Kidney (tissue), 14 donors: ENCODE measurements around the gene SOX13. TPM values are rescaled to one million over a fixed set of nuclear protein-coding genes. Genes with fewer than 3 reads are reported as not detected.

Experiments
- DNase-seq, 5 donors: peaks; one replicate each; pipeline ENCODE4 v3.0.0-alpha.2; 2013 to 2020
- FAIRE-seq: peaks from 2 replicates; lab custom pipeline; 2012; peaks lifted over from hg19 to GRCh38; lab: Jason Lieb, UNC
- H3K27ac ChIP-seq, 2 donors: one replicate each; pipeline ENCODE4 v1.7.0; 2013; ENCODE audit warnings: low read depth in 2 of 2, low read length in 2 of 2, inconsistent platforms in 1 of 2
- H3K27me3 ChIP-seq: one replicate; pipeline ENCODE4 v1.7.1; 2013; ENCODE audit warnings: low read length, inconsistent platforms; ENCODE audit not compliant: control insufficient read depth, insufficient read depth
- H3K36me3 ChIP-seq, 3 donors: one replicate each; pipeline versions ENCODE4 v1.7.0 to v1.7.1; 2013; ENCODE audit warnings: low read length in 3 of 3, control low read depth in 1 of 3, inconsistent platforms in 1 of 3; ENCODE audit not compliant: insufficient read depth in 3 of 3, control insufficient read depth in 2 of 3
- H3K4me1 ChIP-seq, 3 donors: one replicate each; pipeline versions ENCODE4 v1.7.0 to v1.7.1; 2013; ENCODE audit warnings: low read length in 3 of 3, inconsistent platforms in 1 of 3, low read depth in 1 of 3; ENCODE audit not compliant: control insufficient read depth in 2 of 3, insufficient read depth in 2 of 3
- H3K4me3 ChIP-seq, 3 donors: one replicate each; pipeline versions ENCODE4 v1.7.0 to v1.8.1; 2013; ENCODE audit warnings: low read length in 3 of 3, control low read depth in 1 of 3, inconsistent platforms in 1 of 3
- H3K9ac ChIP-seq, 3 donors: one replicate each; pipeline versions ENCODE4 v1.7.0 to v1.7.1; 2013; ENCODE audit warnings: low read length in 3 of 3, control low read depth in 1 of 3, inconsistent platforms in 1 of 3
- H3K9me3 ChIP-seq, 3 donors: one replicate each; pipeline versions ENCODE4 v1.7.0 to v1.7.1; 2013; ENCODE audit warnings: low read length in 3 of 3, control low read depth in 1 of 3, inconsistent platforms in 1 of 3; ENCODE audit not compliant: control insufficient read depth in 2 of 3, insufficient read depth in 1 of 3
- intact Hi-C: fragments of 100-400 bp; cut with DNase I; formaldehyde crosslinking; loops from one replicate; pipeline ENCODE4 v1.11.1; 2022
- polyA plus RNA-seq: library from polyadenylated mRNA; stranded (reverse); fragments of 350-450 nt; fragmentation: Illumina TruSeq; extraction: RNeasy Lipid Tissue Mini Kit (QIAGEN cat#74804); gene quantifications from one replicate; pipeline ENCODE4 v1.2.3, GENCODE V29; 2014; ENCODE audit warnings: low read depth, low replicate concordance; ENCODE audit not compliant: insufficient read depth
- total RNA-seq: library from RNA; stranded (reverse); fragmentation: NEBNext Ultra II Directional; extraction: Animal tissue kit (Norgen Biotek cat#: 25700); gene quantifications from one replicate; pipeline ENCODE4 v1.2.1, GENCODE V29; 2021
- TF ChIP-seq, protein P1 (sequence below): IDR thresholded peaks from 3 replicates; pipeline ENCODE4 v1.5.1; 2012; ENCODE audit warnings: mild to moderate bottlenecking, moderate library complexity, borderline replicate concordance; ENCODE audit not compliant: insufficient read depth; ENCODE audit errors: extremely low read depth
- donor health status: control.
- donor health status: control.
- donor health status: control.
- donor health status: control.
- donor health status: control.
- donor health status: DM: yes; HTN: yes; CAD: no.
- donor health status: Normal renal cell carcinoma (clear cell type).

SOX13 gene
- total and polyA plus RNA-seq, 2 donors from 2014 or later, result 23.9 to 55.2 TPM

DNA sequence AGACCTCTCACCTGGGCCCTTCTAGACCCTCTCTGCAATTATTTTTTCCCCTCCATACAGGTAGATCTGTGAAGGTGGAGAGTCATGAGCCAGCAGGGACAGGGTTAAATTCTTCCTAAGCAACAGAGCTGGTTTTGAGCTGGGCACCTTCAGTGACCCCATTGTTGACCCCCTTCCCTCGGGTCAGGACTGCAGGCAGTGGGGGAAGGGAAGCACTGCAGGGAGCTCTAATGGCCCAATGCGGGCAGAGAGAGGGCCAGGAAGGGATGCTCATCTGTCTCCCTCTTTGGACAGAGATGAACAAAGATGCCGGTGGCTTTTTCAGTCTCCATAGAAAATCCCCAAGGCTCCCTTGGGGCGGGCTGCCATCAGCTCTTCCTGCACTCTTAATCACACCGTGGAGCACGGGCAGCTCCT lies 21.4 kb downstream of the SOX13 start:
- Histone ChIP-seq H3K9me3 (no peaks in the 10 kb centered on the region), H3K27me3 (no peaks in the 10 kb centered on the region), H3K4me3 (no peak overlapping the region), H3K27ac (peak overlapping the region; percentile 26 to 60), H3K9ac (no peak overlapping the region), H3K4me1 (peaks cover 4 to 65% (median 49%) of the 10 kb centered on the region in 3 donors), H3K36me3 (no peaks in the 10 kb centered on the region)
- peak in 2 of 5 donors; percentile 30 to 32 for DNase-seq
- no peak for FAIRE-seq
- intact Hi-C loops, result no loop called here
- TF ChIP-seq, protein P1, sequence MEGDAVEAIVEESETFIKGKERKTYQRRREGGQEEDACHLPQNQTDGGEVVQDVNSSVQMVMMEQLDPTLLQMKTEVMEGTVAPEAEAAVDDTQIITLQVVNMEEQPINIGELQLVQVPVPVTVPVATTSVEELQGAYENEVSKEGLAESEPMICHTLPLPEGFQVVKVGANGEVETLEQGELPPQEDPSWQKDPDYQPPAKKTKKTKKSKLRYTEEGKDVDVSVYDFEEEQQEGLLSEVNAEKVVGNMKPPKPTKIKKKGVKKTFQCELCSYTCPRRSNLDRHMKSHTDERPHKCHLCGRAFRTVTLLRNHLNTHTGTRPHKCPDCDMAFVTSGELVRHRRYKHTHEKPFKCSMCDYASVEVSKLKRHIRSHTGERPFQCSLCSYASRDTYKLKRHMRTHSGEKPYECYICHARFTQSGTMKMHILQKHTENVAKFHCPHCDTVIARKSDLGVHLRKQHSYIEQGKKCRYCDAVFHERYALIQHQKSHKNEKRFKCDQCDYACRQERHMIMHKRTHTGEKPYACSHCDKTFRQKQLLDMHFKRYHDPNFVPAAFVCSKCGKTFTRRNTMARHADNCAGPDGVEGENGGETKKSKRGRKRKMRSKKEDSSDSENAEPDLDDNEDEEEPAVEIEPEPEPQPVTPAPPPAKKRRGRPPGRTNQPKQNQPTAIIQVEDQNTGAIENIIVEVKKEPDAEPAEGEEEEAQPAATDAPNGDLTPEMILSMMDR, result no peak

DNA sequence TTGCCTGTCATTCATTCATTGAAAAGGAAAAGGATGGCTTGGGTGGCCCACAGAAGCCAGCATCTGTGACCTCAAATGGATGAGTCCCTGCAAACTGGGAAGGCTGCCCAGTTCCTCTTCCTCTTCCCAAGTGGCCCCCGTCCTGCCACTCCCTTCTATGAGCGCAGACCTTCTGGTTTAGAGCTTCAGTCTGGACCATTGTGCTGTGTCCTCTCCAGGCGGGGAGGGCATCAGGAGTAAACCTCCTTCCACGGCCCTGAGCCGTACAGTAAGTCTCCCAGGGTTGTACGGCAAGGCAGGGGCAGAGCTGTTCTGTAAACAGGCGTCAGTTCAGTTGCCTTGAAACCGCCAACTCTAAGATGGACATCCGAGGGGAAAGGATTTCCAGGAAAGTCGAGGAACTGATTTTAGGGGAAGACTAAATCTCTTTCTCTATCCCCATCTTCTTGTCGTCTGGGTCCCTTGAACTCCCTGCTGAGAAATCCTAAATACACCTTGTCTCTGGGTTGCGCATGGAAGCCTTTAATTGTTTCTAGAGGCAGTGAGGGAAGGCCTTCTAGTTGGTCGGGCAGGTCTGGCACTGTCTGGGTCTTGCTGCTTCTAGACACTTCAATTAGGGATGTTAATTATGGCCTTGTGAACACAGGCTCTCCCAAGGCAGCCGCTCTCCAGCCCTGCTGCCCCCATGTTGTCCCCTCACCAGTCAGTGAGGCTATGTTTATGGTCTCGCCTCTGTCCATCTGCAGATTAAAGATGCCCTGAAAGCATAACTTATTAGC lies 22.1 kb downstream of the SOX13 start:
- TF ChIP-seq, protein P1, result no peak
- DNase-seq, result peak in 4 of 5 donors; percentile 37 to 70 (median 62)
- H3K36me3 ChIP-seq, result no peaks in the 10 kb centered on the region
- H3K27ac ChIP-seq, result peak overlapping the region; percentile 18 to 60
- H3K4me1 ChIP-seq, result peaks cover 4 to 58% (median 44%) of the 10 kb centered on the region in 3 donors
- no peak for FAIRE-seq
- no peaks in the 10 kb centered on the region for H3K27me3 ChIP-seq
- peak overlapping the region in 1 of 3 donors; percentile 16 for H3K9ac ChIP-seq
- no peaks in the 10 kb centered on the region for H3K9me3 ChIP-seq
- H3K4me3 ChIP-seq, result no peak overlapping the region
- intact Hi-C loops, result no loop called here

DNA sequence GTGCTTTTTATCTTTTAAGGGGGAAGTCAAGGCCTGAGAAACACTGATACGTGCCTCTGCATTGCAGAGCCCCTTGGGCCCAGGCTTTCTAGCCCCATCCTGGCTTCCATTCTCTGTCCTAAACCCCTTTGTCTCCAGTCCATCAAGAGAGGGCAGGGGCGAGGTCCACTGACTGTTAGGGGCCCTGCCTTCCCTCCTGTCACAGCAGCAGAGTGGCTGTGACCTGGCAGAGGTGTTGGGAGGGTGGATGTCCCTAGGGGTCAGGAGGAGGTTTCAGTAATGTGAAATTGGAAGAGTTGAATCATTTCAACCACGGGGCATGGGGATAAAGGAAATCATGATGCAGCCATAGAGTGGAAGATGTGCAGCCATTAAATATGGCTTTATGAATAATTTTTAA lies 24.0 kb downstream of the SOX13 start:
- intact Hi-C loops, result no loop called here
- no peaks in the 10 kb centered on the region for H3K27me3 ChIP-seq
- no peaks in the 10 kb centered on the region for H3K36me3 ChIP-seq
- TF ChIP-seq, protein P1, result no peak
- no peaks in the 10 kb centered on the region for H3K9me3 ChIP-seq
- H3K9ac ChIP-seq, result no peak overlapping the region
- no peak overlapping the region for H3K27ac ChIP-seq
- DNase-seq (peak in 1 of 5 donors; percentile 41), FAIRE-seq (no peak)
- H3K4me1 ChIP-seq, result peaks cover 4 to 54% (median 50%) of the 10 kb centered on the region in 3 donors
- no peak overlapping the region for H3K4me3 ChIP-seq
